IPS-NIHi7 (cell line): ENCODE results near the gene XYLT2.
A peak's percentile ranks its signal among the peaks of the same experiment; 100 is the strongest.

ENCODE experiments used
- DNase-seq: peaks from one replicate; pipeline ENCODE4 v3.0.0; 2012; ENCODE audit warnings: mixed read lengths; ENCODE audit errors: extremely low spot score

XYLT2 gene

DNA sequence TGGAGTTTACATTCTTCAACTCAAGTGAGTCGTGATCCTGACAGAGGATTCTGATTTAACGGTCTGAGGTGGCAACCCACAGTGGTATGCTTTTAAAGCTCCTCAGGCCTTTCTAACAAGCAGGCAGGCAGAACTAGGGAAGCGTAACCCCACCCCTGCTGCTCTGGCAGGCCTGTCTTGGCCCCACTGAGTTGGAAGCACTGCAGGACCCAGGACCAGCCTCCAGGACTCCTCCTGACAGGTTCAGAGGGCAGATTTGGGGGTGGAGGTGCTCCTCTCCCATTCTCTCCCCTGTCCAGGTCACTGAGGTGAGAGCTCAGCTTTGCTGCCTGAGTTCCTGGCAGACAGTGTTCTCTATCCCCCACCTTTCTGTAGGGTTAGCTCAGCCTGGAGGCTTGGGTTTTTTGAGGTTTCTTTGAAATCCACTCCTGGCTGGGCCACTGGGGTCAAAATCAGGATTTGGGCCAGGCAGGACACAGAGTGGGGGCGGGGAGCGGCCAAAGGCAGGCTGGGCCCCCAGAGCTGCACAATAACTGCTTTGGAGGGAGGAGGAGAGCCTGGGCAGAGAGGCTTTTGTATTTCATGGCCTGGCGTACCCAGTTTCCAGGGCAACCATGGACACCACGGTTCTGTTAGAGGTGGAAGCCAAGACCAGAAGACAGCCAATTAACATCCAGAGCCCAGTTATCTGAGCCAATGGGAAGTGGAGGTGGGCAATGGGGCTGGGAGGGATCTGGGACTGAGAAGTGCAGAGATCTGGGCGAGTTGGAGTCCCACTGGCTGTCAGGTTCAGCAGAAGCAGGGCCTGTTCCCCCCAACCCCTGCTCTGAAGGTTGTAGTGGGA lies 17.5 kb downstream of the XYLT2 start:
- DNase-seq: peak; percentile 96

DNA sequence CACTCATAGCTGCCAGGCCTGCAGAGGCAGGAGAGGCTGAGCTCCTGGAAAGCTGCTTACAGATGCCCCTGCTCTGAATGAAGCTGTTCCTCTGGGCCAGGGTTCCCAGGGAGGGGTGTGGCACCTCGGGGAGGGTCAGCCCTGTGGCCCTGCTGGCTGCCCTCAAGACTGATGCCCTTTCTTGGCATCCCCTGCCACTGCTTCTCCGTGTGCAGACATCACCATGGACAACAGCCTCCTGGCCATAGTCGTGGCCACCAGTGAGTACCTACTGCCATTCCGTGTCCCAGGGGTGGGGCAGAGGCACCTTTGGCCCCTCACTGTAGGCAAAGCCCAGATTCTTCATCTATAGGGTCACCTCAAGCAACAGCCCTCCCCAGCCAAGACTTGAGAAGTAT lies 18.1 kb downstream of the XYLT2 start:
- DNase-seq: no peak

DNA sequence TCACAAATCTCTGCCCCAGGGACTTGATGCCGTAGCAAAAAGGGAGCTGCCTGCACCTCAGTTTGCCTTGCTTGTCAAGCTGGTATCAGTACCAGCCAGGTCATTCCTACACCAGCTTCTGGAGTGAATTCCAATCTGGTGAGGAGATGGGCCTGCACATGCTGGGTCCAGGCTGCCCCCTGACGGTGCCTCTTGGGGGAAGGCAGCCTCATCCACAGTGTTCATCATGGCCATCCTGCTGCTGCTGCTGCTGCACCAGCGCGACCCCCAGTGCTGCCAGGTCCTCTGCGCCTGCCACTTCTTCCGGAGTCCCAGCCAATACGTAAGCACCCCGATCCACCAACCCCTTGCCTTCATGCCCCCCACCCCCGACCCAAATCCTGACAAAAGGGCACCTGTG lies 18.8 kb downstream of the XYLT2 start:
- DNase-seq: peak; percentile 59

DNA sequence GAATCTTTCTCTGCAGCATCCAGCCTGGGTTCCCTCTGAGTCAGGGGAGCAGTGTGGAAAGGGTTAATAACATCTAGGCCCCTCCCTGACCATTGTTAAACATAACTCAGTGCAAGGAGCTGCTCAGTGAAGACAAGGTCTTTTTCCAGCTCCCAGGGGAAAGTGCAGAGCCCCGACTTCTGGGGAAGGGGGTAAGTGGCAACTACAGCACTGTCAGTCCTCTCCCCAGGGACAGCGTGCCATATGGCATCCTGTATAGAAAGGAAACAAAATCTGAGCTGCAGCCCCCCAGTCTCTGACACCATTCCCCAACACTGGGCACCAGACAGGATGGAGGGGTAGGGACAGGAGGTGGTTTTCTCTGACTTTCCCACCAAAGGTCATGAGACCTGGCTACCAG lies 19.2 kb downstream of the XYLT2 start:
- no peak for DNase-seq

DNA sequence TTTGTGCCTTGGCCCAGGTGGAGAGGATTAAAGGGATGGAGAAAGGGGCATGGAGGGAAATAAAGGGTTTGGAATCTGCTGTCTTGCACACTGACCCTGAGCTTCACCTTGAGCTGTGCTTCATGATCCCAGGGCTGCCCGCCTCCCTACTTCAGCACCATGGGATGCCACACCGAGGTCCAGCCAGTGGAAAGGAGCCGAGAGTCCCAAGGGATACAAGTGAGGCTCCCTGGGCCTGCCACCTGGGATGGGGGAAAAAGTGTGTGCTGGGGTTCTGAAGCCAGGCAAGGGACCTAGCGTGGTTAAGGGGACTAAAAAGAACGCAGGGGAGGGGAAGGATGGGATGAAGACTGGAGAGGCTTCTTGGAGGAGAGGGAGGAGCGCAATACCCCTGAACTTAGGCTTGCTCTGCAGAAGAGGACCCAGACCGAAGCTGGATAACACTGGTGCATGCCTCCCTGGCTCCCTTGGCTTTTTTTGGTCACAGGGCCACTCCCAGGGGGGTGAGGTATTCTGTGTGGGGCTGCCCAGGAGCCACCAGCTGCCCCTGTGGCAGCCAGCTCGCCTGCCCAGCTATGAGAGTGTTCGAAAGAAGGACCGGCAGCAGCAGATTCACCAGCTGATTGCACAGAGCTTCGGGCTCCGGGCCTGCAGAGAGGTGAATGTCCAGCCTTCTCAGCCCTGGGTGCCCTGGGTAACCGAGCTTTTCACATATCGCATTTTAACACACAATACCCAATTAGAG lies 19.9 kb downstream of the XYLT2 start:
- no peak for DNase-seq

DNA sequence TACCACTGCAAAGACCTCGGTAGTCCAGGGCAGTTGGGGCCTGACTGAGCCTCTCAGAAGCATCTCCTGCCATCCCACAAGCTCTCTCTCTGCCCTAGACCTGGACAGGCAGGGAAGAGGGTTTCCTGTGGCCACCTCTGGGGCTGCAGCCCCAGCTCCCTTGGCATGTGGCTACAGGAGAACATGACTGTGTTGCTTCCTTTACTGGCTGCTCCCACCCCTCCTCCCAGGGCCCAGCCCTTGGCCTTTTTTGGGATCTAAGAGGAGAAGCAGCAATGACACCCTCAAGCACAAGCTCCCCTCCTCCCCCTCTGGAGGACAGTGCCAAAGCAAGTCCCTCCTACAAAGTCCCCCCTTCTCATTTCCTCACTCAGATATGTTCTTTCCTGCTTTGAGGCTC lies 21.5 kb downstream of the XYLT2 start:
- no peak for DNase-seq

DNA sequence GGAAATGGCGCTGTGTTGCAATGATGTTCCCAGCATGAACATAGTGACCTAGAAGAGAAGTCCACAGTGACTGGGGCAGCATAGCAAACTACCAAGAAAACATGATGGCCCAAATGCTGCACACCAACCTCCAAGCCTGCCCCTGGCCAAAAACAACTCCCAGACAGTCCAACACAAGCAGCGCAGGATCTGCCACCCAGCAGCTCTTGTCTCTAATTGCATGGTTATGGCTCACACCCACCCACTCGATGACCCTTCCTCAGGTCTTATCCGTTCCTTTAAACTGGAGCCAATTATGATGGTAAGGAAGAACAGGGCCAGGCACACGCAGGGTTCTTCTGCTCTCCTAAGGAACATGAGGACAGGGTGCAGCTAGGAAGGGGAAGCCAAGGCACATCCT lies 24.1 kb downstream of the XYLT2 start:
- DNase-seq: no peak

DNA sequence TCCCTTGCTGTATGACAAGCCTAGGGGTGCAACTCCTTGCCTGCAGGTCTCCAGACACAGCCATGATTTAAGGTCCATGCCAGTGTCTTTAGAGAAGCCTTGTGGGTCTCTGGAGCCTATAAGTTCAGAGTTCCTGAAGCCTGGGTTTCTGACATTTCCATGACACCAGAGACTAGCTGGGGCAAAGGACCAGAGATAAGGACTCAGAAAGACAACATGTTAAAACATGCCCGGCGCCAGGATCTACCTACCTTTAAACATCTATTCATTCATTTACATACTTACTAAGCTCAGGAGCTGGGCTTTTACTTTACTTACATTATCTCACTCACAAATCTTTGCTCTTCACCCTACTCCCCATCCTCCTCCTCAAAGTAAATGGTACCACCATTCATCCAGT lies 25.6 kb downstream of the XYLT2 start:
- no peak for DNase-seq

DNA sequence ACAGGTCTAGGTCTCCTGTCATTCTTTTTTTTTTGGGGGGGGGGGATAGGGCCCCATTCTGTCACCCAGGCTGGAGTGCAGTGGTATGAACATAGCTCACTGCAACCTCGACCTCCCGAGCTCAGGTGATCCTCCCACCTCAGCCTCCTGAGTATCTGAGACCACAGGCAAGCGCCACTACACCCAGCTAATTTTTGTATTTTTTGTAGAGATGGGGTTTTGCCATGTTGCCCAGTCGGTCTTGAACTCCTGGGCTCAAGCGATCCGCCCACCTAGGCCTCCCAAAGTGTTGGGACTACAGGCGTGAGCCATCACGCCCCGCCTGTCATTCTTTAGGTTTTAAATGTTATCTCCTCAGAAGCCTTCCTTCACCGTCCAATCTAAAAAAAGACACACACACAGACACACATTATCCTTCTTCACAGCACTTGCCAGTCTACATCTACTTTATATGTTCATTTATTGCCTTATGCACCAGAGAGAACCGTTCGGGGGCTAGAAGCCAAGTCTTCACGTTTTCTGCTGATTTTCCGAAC lies 26.4 kb downstream of the XYLT2 start:
- no peak for DNase-seq

DNA sequence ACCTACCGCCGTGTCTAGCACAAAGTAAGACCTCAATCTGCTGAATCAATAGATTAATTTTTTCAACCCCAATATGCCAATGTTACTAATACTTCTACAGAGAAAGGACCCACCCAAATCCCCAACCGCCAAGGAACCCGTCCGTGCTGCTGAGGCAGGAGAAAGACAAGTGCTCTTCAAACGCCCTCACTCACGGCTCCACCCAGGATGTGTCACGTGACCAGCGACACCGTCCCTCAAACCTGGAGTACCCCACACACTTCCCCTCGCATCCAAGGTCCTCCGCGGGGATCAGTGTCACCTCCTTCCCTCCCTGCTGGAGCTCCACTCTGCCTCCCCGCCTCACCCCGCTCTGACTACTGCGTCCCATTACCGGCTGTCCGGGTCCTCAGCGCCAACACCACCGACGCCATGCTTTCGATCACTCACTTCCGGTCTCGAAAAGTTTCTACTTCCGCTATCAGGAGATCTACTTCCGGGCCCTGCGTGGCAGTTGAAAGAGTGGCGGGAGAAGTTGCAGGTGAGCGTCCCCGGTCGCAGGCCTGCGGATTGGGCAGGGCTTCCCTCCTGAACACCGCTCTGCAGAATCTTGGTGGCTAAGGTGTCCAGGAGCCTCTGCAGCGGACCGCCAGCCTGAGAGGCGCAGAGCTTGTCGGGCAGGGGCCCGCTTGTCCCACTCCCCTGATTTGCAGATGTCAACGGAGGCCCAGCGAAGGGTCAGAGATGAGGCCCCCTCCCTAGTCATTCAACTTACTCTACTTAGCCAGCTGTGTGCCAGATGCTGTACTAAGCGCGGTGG lies 27.0 kb downstream of the XYLT2 start, which contains the start of the genes EME1 and MRPL27:
TSS of gene EME1 (plus strand) at position 472 of the 799 bp plus-strand sequence. CDS start 1,980 bp downstream, outside the sequence.
TSS of gene MRPL27 (minus strand) at position 427 of the 799 bp plus-strand sequence. CDS start at position 413, 14 bp downstream.
- peak; percentile 86 for DNase-seq

DNA sequence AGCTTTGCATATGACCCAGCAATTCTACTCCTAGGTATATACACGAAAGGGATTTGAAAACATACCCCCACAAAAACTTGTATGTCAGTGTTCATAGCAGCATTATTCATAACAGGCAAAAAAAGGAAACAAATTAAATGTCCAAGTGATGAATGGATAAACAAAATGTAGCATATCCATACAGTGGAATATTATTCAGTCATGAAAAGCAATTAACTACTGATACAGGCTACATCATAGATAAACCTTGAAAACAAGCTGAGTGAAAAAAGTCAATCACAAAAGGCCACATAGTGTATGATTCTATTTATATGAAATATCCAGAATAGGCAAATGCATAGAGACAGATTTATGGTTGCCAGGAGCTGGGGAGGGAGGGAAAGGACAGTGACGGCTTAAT lies 27.8 kb downstream of the XYLT2 start:
- DNase-seq: no peak

DNA sequence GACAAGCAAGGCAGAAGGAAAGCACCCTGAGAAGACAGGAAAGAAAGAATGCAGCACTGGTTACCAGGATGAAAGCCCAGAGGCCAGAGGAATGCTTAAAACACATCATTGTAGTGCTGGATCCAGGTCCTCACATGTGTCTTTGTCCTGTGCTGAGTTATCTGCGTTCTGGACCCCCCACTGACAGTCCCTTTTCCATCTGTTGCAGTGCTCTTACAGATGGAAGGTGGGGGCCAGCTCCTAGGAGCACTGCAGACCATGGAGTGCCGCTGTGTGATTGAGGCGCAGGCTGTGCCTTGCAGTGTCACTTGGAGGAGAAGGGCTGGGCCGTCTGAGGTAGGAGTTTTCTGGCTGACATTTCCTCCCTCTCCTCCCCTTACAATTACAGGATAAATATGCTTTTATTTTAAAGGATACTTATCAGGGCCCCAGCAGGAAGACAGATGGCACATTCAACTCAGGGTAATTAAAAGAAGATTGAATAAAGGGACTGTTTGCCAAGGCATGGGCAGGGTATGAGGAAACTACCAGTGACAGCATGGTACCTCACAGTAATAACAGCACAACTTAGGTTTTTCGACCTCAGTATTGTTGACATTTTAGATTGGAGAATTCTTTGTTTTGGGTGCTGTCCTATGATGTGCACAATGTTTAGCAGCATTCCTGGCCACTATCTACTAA lies 30.1 kb downstream of the XYLT2 start:
- no peak for DNase-seq

DNA sequence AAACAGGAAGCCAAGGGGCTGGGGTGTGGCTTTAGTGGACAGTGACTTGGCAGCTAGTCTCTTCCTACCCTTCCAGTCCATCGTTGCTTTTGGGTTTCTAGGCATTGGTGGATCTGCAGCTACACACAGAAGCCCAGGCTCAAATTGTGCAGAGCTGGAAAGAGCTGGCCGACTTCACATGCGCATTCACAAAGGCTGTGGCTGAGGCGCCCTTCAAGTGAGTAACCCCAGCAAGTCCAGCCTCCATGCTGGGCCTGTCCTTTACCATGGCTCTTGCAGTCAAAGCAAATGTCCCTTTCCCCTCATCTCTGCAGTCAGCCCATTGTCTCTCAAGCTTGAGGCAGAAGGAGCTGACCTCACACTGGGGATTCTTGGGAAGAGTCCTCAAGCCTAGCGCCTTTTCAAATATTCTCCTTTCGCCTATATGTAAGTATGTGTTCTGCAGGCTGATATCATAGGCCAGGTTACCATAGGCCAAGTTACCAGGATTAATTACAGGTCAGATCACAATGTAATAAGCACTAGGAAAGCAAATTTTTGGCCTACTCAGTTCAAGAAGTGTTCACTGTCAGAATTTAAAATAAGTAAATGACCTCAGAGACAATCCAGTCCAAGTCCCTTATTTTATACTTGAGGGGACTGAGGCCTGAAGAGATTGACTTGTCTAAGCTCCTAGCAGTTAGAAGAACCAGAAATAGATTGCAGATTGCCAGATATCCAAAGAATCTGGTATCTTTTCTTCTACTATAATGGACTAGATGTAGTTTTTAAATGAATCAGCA lies 33.6 kb downstream of the XYLT2 start:
- DNase-seq: no peak

DNA sequence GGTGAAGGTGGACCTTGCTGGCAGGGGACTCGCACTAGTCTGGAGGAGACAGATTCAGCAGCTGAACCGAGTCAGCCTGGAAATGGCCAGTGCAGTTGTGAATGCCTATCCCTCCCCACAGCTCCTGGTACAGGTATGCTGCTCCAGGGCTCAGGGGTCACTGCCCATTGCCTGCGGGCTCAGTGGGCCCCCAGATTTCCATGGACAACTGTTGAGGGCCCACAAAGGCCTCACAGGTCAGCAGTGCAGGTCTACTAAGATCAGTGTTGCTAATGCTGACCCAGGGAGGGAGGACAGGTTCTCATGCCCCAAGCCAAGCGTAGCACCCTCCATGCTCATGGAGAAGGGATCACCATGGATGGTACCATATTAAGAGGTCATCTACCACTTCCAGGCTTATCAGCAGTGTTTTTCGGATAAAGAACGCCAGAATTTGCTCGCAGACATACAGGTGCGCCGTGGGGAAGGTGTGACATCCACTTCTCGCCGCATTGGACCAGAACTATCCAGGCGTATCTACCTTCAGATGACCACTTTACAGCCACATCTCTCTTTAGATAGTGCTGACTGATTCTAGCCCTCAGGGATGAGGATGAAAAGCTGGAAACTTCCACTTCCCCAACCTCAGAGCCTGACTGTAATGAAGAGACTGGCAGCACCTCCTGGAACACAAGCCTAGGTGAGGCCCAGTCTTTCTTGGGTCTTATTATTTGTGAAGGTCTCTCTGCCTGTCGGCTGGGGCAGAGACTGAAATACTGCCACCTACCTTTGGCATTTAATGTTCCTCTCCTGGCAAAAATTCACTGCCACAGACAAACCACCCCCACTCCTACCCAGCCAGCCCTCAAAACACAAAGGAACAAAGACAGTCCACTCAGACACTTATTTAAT lies 34.7 kb downstream of the XYLT2 start:
- DNase-seq: peak; percentile 22

DNA sequence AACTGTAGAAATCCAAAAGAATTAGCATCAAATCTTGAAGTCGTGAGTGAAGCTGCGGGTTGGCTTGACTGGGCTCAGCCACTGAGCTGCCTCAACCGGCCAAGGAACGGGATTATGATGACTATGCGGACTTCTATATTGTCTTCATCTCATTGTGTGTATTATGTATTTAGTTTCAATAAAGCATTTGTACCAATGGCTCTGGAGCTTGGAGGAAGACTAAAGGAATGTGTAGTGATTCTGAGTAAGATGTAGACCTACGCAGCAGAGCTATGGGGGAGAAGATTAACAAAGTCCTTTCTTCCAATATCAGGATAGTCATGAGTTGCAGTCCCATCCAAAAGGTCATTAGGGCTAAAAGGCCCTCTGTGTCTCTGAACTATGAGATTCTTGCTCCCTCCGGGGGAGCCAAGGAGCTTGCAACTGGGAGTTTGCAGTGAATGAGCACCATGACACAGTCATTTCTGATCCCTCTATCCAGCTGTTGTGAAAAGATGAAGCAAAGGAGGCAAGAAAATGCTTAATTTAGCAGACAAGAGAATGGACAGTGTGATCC lies 35.4 kb downstream of the XYLT2 start:
- DNase-seq: no peak

DNA sequence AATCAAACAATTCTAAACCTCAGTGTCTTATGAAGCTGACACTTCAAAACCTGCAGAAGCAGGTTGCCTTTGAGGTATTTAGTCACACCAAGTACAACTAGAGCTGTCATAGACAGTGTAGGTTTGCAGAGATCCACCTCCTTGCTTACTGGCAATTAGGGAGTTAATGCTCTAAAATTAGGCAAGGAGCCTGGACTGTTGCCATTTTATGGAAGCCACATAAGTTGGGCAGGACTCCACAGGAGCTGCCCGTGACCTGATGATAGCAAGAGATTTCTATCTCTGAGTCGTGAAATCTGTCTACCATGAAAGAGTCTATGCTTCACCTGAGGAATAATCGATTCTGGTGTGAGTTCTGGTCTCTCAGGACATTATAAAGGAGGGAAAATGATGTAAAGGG lies 36.0 kb downstream of the XYLT2 start:
- no peak for DNase-seq

DNA sequence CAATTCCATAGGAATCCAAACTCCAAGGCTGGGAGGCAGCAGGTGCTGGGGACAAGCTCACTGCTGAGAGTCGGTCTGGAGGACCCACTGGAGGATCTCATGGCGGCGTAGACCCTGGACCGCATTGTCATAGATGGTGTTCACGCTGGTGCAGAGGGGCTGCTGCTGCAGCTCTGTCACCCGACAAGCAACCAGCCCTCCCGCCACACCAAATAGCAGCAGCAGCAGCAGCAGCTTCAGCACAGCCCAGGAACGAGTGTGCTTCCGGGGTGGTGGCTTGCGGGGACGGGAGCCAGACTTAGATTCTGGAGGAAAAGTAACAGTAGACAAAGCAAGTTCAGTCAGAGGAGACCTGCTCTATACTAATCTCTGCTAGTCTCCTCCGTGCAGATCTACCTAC lies 37.0 kb downstream of the XYLT2 start:
- DNase-seq: no peak

DNA sequence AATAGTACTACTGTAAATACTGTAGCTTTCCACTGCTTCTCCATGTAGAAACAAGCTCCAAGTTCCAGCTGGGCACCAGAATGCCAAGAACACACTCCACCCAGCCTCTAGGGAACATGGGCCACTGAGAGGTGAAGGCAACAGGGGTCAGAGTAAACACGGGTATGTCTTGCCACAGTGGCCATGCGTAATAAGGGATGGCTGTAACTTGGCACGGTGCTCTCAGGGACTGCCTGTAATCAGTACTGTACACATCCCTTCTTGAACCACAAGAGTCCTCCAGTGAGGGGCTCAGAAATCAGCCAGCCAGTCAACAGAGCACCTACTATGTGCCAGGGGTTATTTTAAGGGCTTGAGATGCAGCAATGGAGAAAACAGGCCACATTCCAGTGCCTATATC lies 40.6 kb downstream of the XYLT2 start:
- no peak for DNase-seq

DNA sequence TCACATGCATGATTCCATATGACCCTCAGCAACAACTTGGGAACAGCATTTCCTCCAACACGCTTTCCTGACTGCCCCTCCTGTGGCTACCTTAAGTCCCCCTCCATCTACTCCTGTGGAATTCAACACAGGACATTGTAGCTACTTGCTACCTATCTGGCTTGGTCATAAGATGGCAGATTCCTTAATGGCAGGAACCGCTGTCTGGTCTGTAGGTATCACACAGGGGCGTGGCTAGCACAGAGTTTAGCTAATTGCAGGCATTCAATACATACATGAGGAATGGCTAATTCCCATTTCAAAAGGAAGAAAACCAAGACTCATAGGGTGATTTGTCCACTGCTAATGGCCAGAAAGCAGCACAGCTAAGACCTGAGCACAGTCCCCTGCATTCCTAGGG lies 42.8 kb downstream of the XYLT2 start:
- DNase-seq: no peak
